Body of pancreas (tissue), 4 donors: ENCODE results near the gene BTK. TPM values are rescaled to one million over a fixed set of nuclear protein-coding genes. Genes with fewer than 3 reads are reported as not detected.

Experiments used
- ATAC-seq: fragments of 150-250 bp; one replicate; pipeline ENCODE4 v1.9.1; 2016
- DNase-seq, 4 donors: peaks; one replicate each; pipeline ENCODE4 v3.0.0-alpha.2; 2019
- H3K27ac ChIP-seq, 4 donors: fragments of 200-600 bp; sonication (generic); 1 replicate in 3 of 4; 2 replicates in 1 of 4; pipeline versions ENCODE4 v1.5.1 to v1.6.1; 2016 to 2019; ENCODE audit warnings: mild to moderate bottlenecking in 1 of 4, mixed read lengths in 1 of 4, moderate library complexity in 1 of 4
- H3K27me3 ChIP-seq, 2 donors: fragments of 200-600 bp; sonication (generic); one replicate each; pipeline ENCODE4 v1.6.0; 2016; ENCODE audit warnings: mild to moderate bottlenecking in 1 of 2
- H3K36me3 ChIP-seq, 2 donors: fragments of 200-600 bp; sonication (generic); replicated peaks in 1 of 2; 2 replicates each; pipeline ENCODE4 v1.5.1; 2016; ENCODE audit warnings: low read depth in 2 of 2; ENCODE audit not compliant: insufficient read depth in 1 of 2
- H3K4me1 ChIP-seq: fragments of 200-600 bp; sonication (generic); one replicate; pipeline ENCODE4 v1.6.0; 2016
- H3K4me3 ChIP-seq, 2 donors: fragments of 200-600 bp; sonication (generic); 1 replicate in 1 of 2; 2 replicates in 1 of 2; pipeline ENCODE4 v1.5.1; 2016 to 2019
- H3K9me3 ChIP-seq, 3 donors: fragments of 200-600 bp; sonication (generic); 1 replicate in 2 of 3; 2 replicates in 1 of 3; pipeline ENCODE4 v1.5.1; 2016
- CTCF ChIP-seq, 7 experiments: fragments of 450-650 bp in 4 of 7; fragments of 200-600 bp in 3 of 7; sonication (generic) in 3 of 7; IDR thresholded peaks; one replicate each; pipeline ENCODE4 v1.5.1; 2016 to 2019; ENCODE audit warnings: antibody characterized with exemption in 7 of 7
- POLR2A ChIP-seq, 3 donors: fragments of 450-650 bp; IDR thresholded peaks; one replicate each; pipeline ENCODE4 v1.6.1; 2016; ENCODE audit warnings: antibody characterized with exemption in 3 of 3, mild to moderate bottlenecking in 2 of 3
- WGBS, 2 donors: methylation state at CpG; one replicate each; pipeline ENCODE4 v1.1.5; 2017; 5-methylcytosine and 5-hydroxymethylcytosine counted together
- intact Hi-C: fragments of 100-400 bp; cut with DNase I; formaldehyde crosslinking; loops from one replicate; pipeline ENCODE4 v1.15.1; 2023
- total RNA-seq, 2 donors: library from RNA; depleted of rRNA; stranded (reverse); fragments of >200 nt; gene quantifications; one replicate each; pipeline ENCODE4 v1.1.0, GENCODE V29; 2016

BTK gene
- total RNA-seq, 2 donors from 2014 or later, result 2.6 to 4.0 TPM

DNA sequence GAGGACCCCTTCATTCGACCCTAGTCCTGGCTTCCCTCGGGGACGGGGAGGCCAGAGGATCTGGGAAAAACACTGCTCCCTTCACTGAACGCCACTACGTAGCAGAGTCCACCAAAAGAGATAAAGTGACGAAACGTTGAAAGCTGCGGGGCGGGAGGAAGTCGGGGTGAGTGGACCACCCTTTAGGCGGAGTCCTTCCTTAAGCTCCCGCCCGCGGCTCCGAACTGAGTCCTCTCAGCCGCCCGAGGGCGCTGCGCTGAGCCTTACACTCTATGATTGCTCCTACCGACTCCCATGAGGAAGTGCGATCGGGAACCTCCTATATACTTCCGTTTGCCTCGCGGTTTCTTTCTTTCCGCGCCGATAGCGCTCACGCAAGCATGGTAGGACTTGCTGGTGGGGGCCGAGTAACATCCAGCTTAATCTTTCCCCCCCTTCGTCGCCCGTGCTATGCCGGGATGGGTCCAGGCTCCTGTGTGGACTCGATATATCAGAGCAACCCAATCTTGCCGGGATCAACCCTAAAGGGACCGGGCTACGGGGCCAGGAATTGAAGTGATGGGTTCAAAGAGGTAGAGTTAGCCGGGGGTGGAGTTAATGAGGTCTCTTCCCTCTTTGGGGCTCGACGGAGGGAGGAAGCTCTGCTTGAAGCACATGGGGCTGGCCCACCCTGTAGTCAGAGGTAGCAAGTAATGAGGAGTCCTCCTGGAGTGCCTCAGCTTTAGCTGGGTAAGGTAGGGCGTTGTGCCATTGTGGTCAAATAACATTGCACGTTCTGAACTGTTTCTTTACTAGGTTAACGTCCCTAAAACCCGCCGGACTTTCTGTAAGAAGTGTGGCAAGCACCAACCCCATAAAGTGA is 4.9 kb upstream of the BTK start, which contains the start of gene RPL36A:
Gene RPL36A (plus strand): TSS at position 348 of the 862 bp plus-strand sequence. CDS start 33 bp downstream, at position 381.
- H3K36me3 ChIP-seq, result no peaks in the 10 kb centered on the region
- H3K4me3 ChIP-seq, result peak within 1 kb of the TSS; percentile 26 to 54
- DNase-seq, result peak; percentile 83 to 89 (median 87)
- intact Hi-C loops, result no loop called here
- H3K27ac ChIP-seq, result peak within 1 kb of the TSS in 3 of 4 donors; percentile 47 to 75 (median 72)
- H3K4me1 ChIP-seq, result peaks cover 16% of the 10 kb centered on the region
- TF ChIP-seq POLR2A (IDR thresholded peaks at IDR 0.05), result peak; percentile 47 to 94 (median 94)
- TF ChIP-seq CTCF (IDR thresholded peaks at IDR 0.05), result peak; percentile 49 to 80 (median 69)
- 0 to 1% methylated on average over 11 to 45 of the region's 47 CpGs for WGBS, 2 donors
- H3K27me3 ChIP-seq, result no peaks in the 10 kb centered on the region
- no peaks in the 10 kb centered on the region for H3K9me3 ChIP-seq
- peak; percentile 100 for ATAC-seq

DNA sequence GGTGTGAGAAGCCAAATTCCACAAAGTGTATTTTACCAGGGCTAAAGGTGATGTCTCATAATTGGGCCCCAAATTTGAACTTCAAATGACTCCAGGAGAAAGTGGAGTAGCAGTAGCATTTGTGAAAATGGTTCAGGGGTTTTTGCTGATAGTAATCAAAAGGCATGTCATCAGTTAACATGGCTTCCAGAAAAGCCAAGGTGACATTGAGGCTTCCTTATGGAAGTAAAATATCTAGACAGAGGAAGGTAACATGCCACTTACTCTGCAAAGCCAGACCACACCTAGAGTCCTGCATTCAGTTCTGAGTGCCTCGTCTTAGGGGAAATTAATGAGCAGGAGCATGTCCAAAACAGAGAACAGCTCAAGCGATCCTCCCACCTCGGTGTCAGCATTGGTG is 2.6 kb upstream of the BTK start:
- peaks cover 16% of the 10 kb centered on the region for H3K4me1 ChIP-seq
- H3K27ac ChIP-seq, result no peak overlapping the region
- 78 to 90% methylated on average over 2 to 3 of the region's 3 CpGs for WGBS, 2 donors
- no peaks in the 10 kb centered on the region for H3K36me3 ChIP-seq
- no peak for DNase-seq
- intact Hi-C loops, result no loop called here
- no peaks in the 10 kb centered on the region for H3K9me3 ChIP-seq
- no peak for ATAC-seq
- TF ChIP-seq POLR2A (IDR thresholded peaks at IDR 0.05), result no peak
- TF ChIP-seq CTCF (IDR thresholded peaks at IDR 0.05), result no peak
- no peak overlapping the region for H3K4me3 ChIP-seq
- no peaks in the 10 kb centered on the region for H3K27me3 ChIP-seq

DNA sequence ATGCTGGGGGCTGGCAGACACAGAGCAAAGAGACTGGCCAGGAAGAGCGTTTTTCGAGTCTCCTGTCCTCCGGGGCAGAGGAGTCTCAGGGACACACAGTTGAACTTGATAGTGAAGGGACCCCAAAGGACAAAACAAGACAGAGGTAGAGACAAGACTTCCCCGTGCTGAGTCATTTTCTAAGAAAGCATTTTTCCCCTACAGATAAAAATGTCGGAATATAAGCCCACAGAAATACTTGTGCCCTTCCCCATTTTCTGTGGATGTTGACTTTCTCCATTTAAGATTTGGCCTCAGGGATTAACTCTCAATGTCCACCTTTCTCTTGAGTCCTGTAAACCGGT is 523 bp upstream of the BTK start:
- H3K4me1 ChIP-seq, result peaks cover under 1% of the 10 kb centered on the region
- WGBS, 2 donors, result 39 to 55% methylated on average over 6 of the region's 6 CpGs
- ATAC-seq, result no peak
- peak overlapping the region in 1 of 4 donors; percentile 18 for H3K27ac ChIP-seq
- no peak overlapping the region for H3K4me3 ChIP-seq
- DNase-seq, result no peak
- intact Hi-C loops, result no loop called here
- H3K27me3 ChIP-seq, result no peaks in the 10 kb centered on the region
- TF ChIP-seq CTCF (IDR thresholded peaks at IDR 0.05), result no peak
- TF ChIP-seq POLR2A (IDR thresholded peaks at IDR 0.05), result no peak
- H3K9me3 ChIP-seq, result no peaks in the 10 kb centered on the region
- H3K36me3 ChIP-seq, result no peaks in the 10 kb centered on the region

DNA sequence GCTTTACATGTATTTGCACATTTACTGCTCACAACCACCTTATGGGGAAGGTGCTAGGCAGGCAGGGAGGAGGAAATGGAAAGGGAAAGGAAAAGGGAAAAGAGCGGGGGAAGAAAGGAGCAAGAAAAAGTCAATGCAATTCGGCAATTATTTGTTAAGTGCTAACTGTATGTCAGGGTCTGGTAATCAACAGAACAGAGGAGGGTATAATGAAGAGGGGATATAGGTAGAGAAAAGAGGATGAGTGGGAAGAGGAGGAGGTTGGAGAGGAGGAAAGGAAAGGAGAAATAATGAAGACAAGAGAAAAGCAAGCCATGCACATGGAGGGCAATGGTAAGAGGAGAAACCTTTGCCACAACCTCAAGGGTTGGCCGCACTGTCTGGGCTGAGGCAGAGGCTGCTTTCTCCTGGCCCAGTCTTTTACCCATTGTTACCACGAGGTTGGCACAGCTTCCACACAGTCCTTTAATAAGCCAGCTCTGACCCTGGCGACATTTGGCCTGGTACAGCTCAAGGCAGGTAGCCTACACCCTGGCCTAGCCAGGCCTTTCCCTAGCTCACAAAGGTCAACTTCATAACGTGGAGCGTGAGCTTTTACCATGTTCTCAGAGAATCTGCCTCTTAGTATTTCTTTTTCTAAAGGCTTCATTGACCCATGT is 836 bp downstream of the BTK start:
- Histone ChIP-seq H3K27me3 (no peaks in the 10 kb centered on the region), H3K27ac (no peak overlapping the region), H3K36me3 (no peaks in the 10 kb centered on the region), H3K4me3 (no peak overlapping the region), H3K4me1 (no peaks in the 10 kb centered on the region), H3K9me3 (no peaks in the 10 kb centered on the region)
- 79 to 81% methylated on average over 7 of the region's 7 CpGs for WGBS, 2 donors
- no peak for DNase-seq
- ATAC-seq, result no peak
- intact Hi-C loops, result no loop called here
- TF ChIP-seq POLR2A (IDR thresholded peaks at IDR 0.05), result no peak
- no peak for TF ChIP-seq CTCF (IDR thresholded peaks at IDR 0.05)
